Testis (tissue), 3 donors: ENCODE data around the gene BLOC1S6. TPM values are rescaled to one million over a fixed set of nuclear protein-coding genes. Genes with fewer than 3 reads are reported as not detected.

ENCODE experiments used
- DNase-seq: peaks from one replicate; pipeline ENCODE4 v3.0.0-alpha.2; 2019
- H3K27ac ChIP-seq, 2 donors: fragments of 200-600 bp; sonication (generic); one replicate each; pipeline ENCODE4 v1.5.1; 2019
- H3K27me3 ChIP-seq: fragments of 200-600 bp; sonication (generic); one replicate; pipeline ENCODE4 v1.5.1; 2019
- H3K36me3 ChIP-seq: fragments of 200-600 bp; sonication (generic); one replicate; pipeline ENCODE4 v1.5.1; 2017; ENCODE audit warnings: low read depth; ENCODE audit errors: missing control alignments
- H3K4me1 ChIP-seq: fragments of 200-600 bp; sonication (generic); one replicate; pipeline ENCODE4 v1.5.1; 2019
- H3K4me3 ChIP-seq, 2 donors: fragments of 200-600 bp; sonication (generic); one replicate each; pipeline ENCODE4 v1.5.1; 2017 to 2019
- H3K9me3 ChIP-seq: fragments of 200-600 bp; sonication (generic); one replicate; pipeline ENCODE4 v1.5.1; 2017
- POLR2A ChIP-seq: fragments of 450-650 bp; IDR thresholded peaks from one replicate; pipeline ENCODE4 v1.6.1; 2017; ENCODE audit warnings: antibody characterized with exemption, mild to moderate bottlenecking, moderate library complexity
- WGBS, 2 donors: methylation state at CpG; one replicate each; pipeline ENCODE4 v1.1.5; 2018; 5-methylcytosine and 5-hydroxymethylcytosine counted together
- intact Hi-C: fragments of 100-400 bp; cut with DNase I; formaldehyde crosslinking; loops from one replicate; pipeline ENCODE4 v1.15.1; 2023; ENCODE audit warnings: low total_unique reads
- polyA plus RNA-seq: library from polyadenylated mRNA; stranded (reverse); fragments of 350-450 nt; fragmentation: Illumina TruSeq; extraction: RNeasy Lipid Tissue Mini Kit (QIAGEN cat#74804); gene quantifications from one replicate; pipeline ENCODE4 v1.2.3, GENCODE V29; 2014; ENCODE audit warnings: low read depth, low replicate concordance; ENCODE audit not compliant: insufficient read depth
- total RNA-seq, 2 donors: library from RNA; depleted of rRNA; stranded (reverse); fragments of >200 nt; gene quantifications; one replicate each; pipeline ENCODE4 v1.2.3, GENCODE V29; 2016
- TF ChIP-seq, protein P1 (sequence below), 3 experiments: fragments of 450-650 bp in 2 of 3; fragments of 200-600 bp in 1 of 3; sonication (generic) in 1 of 3; IDR thresholded peaks; one replicate each; pipeline ENCODE4 v1.5.1; 2016 to 2019; ENCODE audit warnings: antibody characterized with exemption in 3 of 3, mild to moderate bottlenecking in 2 of 3, moderate library complexity in 1 of 3

BLOC1S6 gene
- total and polyA plus RNA-seq, 3 donors from 2014 or later: 29.1 to 49.7 (median 45.3) TPM

DNA sequence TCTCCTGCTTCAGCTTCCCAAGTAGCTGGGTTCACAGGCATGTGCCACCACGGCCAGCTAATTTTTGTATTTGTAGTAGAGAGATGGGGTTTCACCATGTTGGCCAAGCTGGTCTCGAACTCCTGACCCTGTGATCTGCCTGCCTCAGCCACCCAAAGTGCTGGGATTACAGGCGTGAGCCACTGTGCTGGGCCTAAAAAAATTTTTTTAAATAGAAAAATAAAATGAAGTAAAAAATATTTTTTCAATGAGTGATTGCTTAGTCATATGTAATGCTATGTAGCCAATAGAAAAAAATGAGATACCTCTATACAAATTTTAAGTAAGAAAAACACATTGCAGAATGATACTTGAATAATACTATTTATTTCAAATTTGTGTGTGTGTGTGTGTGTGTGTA is 36.7 kb upstream of the BLOC1S6 start:
- TF ChIP-seq, protein P1, sequence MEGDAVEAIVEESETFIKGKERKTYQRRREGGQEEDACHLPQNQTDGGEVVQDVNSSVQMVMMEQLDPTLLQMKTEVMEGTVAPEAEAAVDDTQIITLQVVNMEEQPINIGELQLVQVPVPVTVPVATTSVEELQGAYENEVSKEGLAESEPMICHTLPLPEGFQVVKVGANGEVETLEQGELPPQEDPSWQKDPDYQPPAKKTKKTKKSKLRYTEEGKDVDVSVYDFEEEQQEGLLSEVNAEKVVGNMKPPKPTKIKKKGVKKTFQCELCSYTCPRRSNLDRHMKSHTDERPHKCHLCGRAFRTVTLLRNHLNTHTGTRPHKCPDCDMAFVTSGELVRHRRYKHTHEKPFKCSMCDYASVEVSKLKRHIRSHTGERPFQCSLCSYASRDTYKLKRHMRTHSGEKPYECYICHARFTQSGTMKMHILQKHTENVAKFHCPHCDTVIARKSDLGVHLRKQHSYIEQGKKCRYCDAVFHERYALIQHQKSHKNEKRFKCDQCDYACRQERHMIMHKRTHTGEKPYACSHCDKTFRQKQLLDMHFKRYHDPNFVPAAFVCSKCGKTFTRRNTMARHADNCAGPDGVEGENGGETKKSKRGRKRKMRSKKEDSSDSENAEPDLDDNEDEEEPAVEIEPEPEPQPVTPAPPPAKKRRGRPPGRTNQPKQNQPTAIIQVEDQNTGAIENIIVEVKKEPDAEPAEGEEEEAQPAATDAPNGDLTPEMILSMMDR (IDR thresholded peaks at IDR 0.05): no peak
- TF ChIP-seq POLR2A: no peak
- WGBS, 2 donors: 87 to 89% methylated on average over 3 of the region's 3 CpGs
- intact Hi-C loops: no loop called here

DNA sequence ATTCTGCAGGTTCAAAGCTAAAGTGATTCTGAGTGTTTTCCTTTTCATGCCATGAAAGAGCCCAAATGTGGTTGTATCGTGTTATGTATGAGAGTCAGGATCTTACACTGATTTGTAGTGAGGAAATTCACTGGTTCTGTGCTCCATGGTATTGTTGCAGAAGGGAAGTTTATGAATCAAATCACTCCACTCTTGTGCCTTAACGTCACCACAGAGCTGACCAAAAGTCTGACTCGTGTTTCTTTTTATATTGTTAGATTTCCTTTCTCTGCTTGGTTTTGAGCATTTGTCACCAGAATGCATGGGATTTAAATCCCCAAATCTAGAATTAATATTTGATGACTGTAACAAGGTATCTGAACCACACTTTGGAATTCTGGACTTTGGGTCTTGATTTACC is 35.5 kb upstream of the BLOC1S6 start:
- no peak for TF ChIP-seq POLR2A
- TF ChIP-seq, protein P1 (IDR thresholded peaks at IDR 0.05): no peak
- no peak for DNase-seq
- Histone ChIP-seq H3K27me3 (no peaks in the 10 kb centered on the region), H3K27ac (no peak overlapping the region), H3K4me3 (no peak overlapping the region), H3K36me3 (no peaks in the 10 kb centered on the region), H3K4me1 (no peaks in the 10 kb centered on the region), H3K9me3 (no peaks in the 10 kb centered on the region)
- WGBS, 2 donors: 77 to 84% methylated on average over 3 of the region's 3 CpGs
- intact Hi-C loops: no loop called here

More for the DNA sequence above, 36.7 kb upstream of the BLOC1S6 start:
- H3K4me3 ChIP-seq: no peak overlapping the region
- no peaks in the 10 kb centered on the region for H3K9me3 ChIP-seq
- no peak for DNase-seq
- H3K4me1 ChIP-seq: no peaks in the 10 kb centered on the region
- no peak overlapping the region for H3K27ac ChIP-seq
- H3K36me3 ChIP-seq: no peaks in the 10 kb centered on the region
- H3K27me3 ChIP-seq: no peaks in the 10 kb centered on the region

DNA sequence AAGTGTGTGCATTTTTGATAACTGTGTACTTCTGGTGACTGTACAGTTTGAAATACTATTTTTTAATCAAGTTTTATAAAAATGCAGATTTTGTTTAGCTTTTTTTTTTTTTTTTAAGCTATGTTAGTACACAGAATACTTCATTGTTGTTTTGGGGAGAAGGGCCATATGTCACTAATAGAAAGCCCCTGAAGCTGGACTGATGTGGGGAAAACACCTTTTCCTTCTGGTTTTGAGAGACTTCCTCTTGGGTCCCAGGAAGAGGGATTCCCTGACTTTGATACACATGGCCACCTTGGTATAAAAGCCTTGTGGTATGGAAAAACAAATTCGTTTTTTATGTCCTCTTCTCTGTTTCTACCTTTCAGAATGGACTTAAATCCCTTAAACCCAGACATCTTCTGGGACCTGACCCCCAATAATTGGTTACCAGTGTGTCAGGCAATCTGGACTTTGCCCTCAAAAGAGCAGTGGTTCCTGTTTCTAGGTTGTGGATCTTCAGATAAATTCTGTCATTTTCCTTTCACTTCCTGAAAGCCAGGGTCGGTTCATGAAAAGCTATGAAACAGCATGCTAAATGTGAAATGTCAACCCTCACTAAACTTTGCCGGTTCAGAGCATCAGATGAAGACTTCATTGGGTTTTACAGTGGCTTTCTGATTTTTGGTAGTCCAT is 31.1 kb upstream of the BLOC1S6 start:
- Histone ChIP-seq H3K4me1 (no peaks in the 10 kb centered on the region), H3K4me3 (no peak overlapping the region), H3K27me3 (no peaks in the 10 kb centered on the region), H3K36me3 (no peaks in the 10 kb centered on the region), H3K27ac (no peak overlapping the region), H3K9me3 (no peaks in the 10 kb centered on the region)
- intact Hi-C loops: no loop called here
- DNase-seq: no peak
- 64 to 66% methylated on average over 3 of the region's 3 CpGs for WGBS, 2 donors
- TF ChIP-seq, protein P1 (IDR thresholded peaks at IDR 0.05): no peak
- no peak for TF ChIP-seq POLR2A

DNA sequence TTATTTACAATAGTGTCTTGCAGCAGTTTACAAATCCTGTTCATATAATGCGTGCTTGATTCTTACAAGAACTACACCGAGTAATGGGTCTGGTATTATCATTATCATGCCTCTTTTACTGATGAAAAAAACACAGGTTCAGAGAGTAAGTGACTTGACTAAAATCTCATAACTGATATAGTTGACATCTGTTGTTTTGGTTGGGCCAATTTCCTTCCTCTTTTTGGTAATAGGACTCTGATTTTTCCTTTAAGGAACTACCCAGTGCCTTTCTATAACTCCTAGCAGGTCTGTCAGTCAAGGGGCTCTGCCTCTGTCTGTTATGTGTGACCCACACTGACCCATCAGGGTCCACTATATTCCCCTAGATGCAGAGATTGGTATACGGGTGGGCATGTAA is 14.6 kb upstream of the BLOC1S6 start:
- Histone ChIP-seq H3K4me3 (no peak overlapping the region), H3K4me1 (no peaks in the 10 kb centered on the region), H3K9me3 (no peaks in the 10 kb centered on the region), H3K27ac (no peak overlapping the region), H3K36me3 (no peaks in the 10 kb centered on the region), H3K27me3 (no peaks in the 10 kb centered on the region)
- WGBS, 2 donors: 79 to 81% methylated on average over 3 of the region's 3 CpGs
- intact Hi-C loops: no loop called here
- DNase-seq: no peak
- TF ChIP-seq, protein P1 (IDR thresholded peaks at IDR 0.05): no peak
- no peak for TF ChIP-seq POLR2A
